K562 (cell line): ENCODE measurements around the gene PM20D1. TPM values are rescaled to one million over a fixed set of nuclear protein-coding genes. Genes with fewer than 3 reads are reported as not detected.
"Not testable (repeated sequence)": the region's sequence is repeated elsewhere in the genome, so short reads cannot be mapped to it uniquely, and the experiment has no call there.

Experiments used
- ATAC-seq: fragments of 200-7000 bp; cut with Tn5 transposase; 3 replicates; pipeline ENCODE4 v1.9.1; 2020; ENCODE audit warnings: moderate library complexity
- BruUV-seq: library from RNA; stranded (reverse); fragments of 400-500 nt; replicated peaks from 2 replicates; lab custom pipeline; 2021; lab: Mats Ljungman, UMichigan
- CTCF ChIA-PET: fragments of 300-600 bp; formaldehyde crosslinking; extraction: SDS; loops from one replicate; lab custom pipeline; 2021; ENCODE audit warnings: low intra/inter-chr PET ratio; lab: Yijun Ruan, JAX
- POLR2A ChIA-PET: fragments of 300-600, 350-650 bp; sonication (Branson Sonifier 250); formaldehyde crosslinking; extraction: SDS; loops from one replicate; lab custom pipeline; 2021; ENCODE audit warnings: antibody characterized with exemption, inconsistent platforms; lab: Yijun Ruan, JAX
- DNase-seq, 4 experiments: peaks; one replicate each; pipeline versions ENCODE4 v3.0.0 to v3.0.0-alpha.2; 2011 to 2018; ENCODE audit warnings: low spot score in 3 of 4, mixed read lengths in 3 of 4; ENCODE audit errors: extremely low read depth in 1 of 4
- FAIRE-seq: peaks from 2 replicates; lab custom pipeline; 2011; peaks lifted over from hg19 to GRCh38; lab: Jason Lieb, UNC
- H2AFZ ChIP-seq: 2 replicates; pipeline ENCODE4 v1.6.0; 2011; ENCODE audit warnings: low read depth, low read length, control low read depth, inconsistent platforms
- H3K27ac ChIP-seq: fragments of 200-600 bp; 3 replicates; pipeline ENCODE4 v1.8.0; 2011; ENCODE audit warnings: low read depth, mild to moderate bottlenecking, control low read depth, inconsistent platforms, low read length, moderate library complexity, mixed read lengths; ENCODE audit errors: extremely low read depth
- H3K27me3 ChIP-seq, 2 experiments: fragments of 300-600 bp in 1 of 2; 2 replicates in 1 of 2; 3 replicates in 1 of 2; pipeline versions ENCODE4 v1.6.0 to v1.8.0; 2011; ENCODE audit warnings: inconsistent platforms in 2 of 2, low read length in 2 of 2, mild to moderate bottlenecking in 1 of 2, mixed read lengths in 1 of 2, moderate library complexity in 1 of 2; ENCODE audit not compliant: control insufficient read depth in 2 of 2, insufficient read depth in 2 of 2
- H3K36me3 ChIP-seq: fragments of 300-600 bp; 3 replicates; pipeline ENCODE4 v1.8.0; 2011; ENCODE audit warnings: mild to moderate bottlenecking, low read length, inconsistent platforms; ENCODE audit not compliant: control insufficient read depth, insufficient read depth
- H3K4me1 ChIP-seq, 2 experiments: fragments of 200-600 bp in 1 of 2; replicated peaks in 1 of 2; 2 replicates in 1 of 2; 3 replicates in 1 of 2; pipeline versions ENCODE4 v1.5.1 to v1.8.0; 2011; ENCODE audit warnings: inconsistent platforms in 2 of 2, low read length in 2 of 2, mild to moderate bottlenecking in 1 of 2, mixed read lengths in 1 of 2, moderate library complexity in 1 of 2; ENCODE audit not compliant: control insufficient read depth in 2 of 2, insufficient read depth in 2 of 2
- H3K4me2 ChIP-seq: 2 replicates; pipeline ENCODE4 v1.6.1; 2011; ENCODE audit warnings: low read length, control low read depth, inconsistent platforms, mixed read lengths; ENCODE audit not compliant: insufficient read depth
- H3K4me3 ChIP-seq: fragments of 200-600 bp; sonication (generic), shearing (Covaris generic); 2 replicates; pipeline ENCODE4 v1.5.1; 2016; ENCODE audit warnings: control low read depth, inconsistent platforms
- H3K79me2 ChIP-seq: fragments of 200-600 bp; 3 replicates; pipeline ENCODE4 v1.8.0; 2011; ENCODE audit warnings: low read length, inconsistent platforms; ENCODE audit not compliant: control insufficient read depth, insufficient read depth
- H3K9ac ChIP-seq, 2 experiments: 2 replicates each; pipeline versions ENCODE4 v1.6.0 to v1.6.1; 2011; ENCODE audit warnings: low read depth in 2 of 2, low read length in 2 of 2, control low read depth in 1 of 2, inconsistent platforms in 1 of 2, mild to moderate bottlenecking in 1 of 2, mixed read lengths in 1 of 2; ENCODE audit not compliant: insufficient read depth in 1 of 2
- H3K9me1 ChIP-seq: one replicate; pipeline ENCODE4 v1.6.0; 2011; ENCODE audit warnings: inconsistent platforms, mild to moderate bottlenecking, low read length, moderate library complexity; ENCODE audit not compliant: control insufficient read depth, insufficient read depth
- H3K9me3 ChIP-seq: replicated peaks from 2 replicates; pipeline ENCODE4 v1.5.1; 2011; ENCODE audit warnings: low read depth, low read length, inconsistent platforms; ENCODE audit not compliant: control insufficient read depth, insufficient read depth
- H4K20me1 ChIP-seq: replicated peaks from 2 replicates; pipeline ENCODE4 v1.6.1; 2011; ENCODE audit warnings: low read length, inconsistent platforms, mixed read lengths; ENCODE audit not compliant: control insufficient read depth, insufficient read depth
- WGBS: fragments of 100-300 bp; shearing (Covaris generic); methylation state at CpG from one replicate; pipeline ENCODE4 v1.1.6; 2016; ENCODE audit warnings: low coverage, mixed read lengths; ENCODE audit not compliant: insufficient coverage; ENCODE audit errors: missing lambda C conversion rate; 5-methylcytosine and 5-hydroxymethylcytosine counted together
- in situ Hi-C: fragments of 300-500 bp; cut with MboI; formaldehyde crosslinking; loops from 4 replicates; pipeline ENCODE4 v1.15.0; 2018; ENCODE audit warnings: inconsistent platforms, mixed read lengths
- intact Hi-C: fragments of 100-400 bp; cut with micrococcal nuclease; formaldehyde crosslinking; loops from 2 replicates; pipeline ENCODE4 v1.14.2; 2022
- polyA plus RNA-seq, 8 experiments: library from polyadenylated mRNA; depleted of rRNA in 4 of 8; stranded (reverse) in 5 of 8; unstranded in 3 of 8; fragments of >200 nt; fragmentation: Nextera tagmentation in 2 of 8; fragmentation: Illumina TruSeq in 1 of 8; extraction: Ambion mirVana in 2 of 8; extraction: Trizol in 1 of 8; gene quantifications; 2 replicates each; pipeline versions ENCODE4 v1.2.1 to v1.2.3, GENCODE V29; 2011 to 2014; ENCODE audit warnings: inconsistent platforms in 1 of 8, missing spikeins in 1 of 8
- total RNA-seq, 7 experiments: library from RNA; depleted of rRNA in 6 of 7; stranded (reverse); fragments of >200 nt in 6 of 7; fragmentation: Illumina TruSeq in 2 of 7; extraction: Trizol in 2 of 7; gene quantifications; 2 replicates each; pipeline versions ENCODE4 v1.2.1 to v1.2.3, GENCODE V29; 2011 to 2021; ENCODE audit warnings: low replicate concordance in 1 of 7

The PM20D1 gene
- total and polyA plus RNA-seq, 9 of the 15 experiments (the other 6 are each of a cell fraction or from before 2014, with no cell fraction given), result not detected

GRCh38 chr1:205892175-205892574 is 42.2 kb upstream of the PM20D1 start:
- H3K27me3 ChIP-seq, H3K36me3 ChIP-seq, POLR2A ChIA-PET, BruUV-seq, intact Hi-C loops, H3K4me1 ChIP-seq, in situ Hi-C loops, H3K4me3 ChIP-seq, H3K9me1 ChIP-seq, FAIRE-seq, H3K27ac ChIP-seq, H3K79me2 ChIP-seq, H3K9ac ChIP-seq, ATAC-seq, H2AFZ ChIP-seq, H4K20me1 ChIP-seq, H3K4me2 ChIP-seq, H3K9me3 ChIP-seq, DNase-seq: not testable (repeated sequence)
- CTCF ChIA-PET, result interaction anchor here (1.0 kb wide), 1 partner anchor 14 kb away, joined by 3 read pairs; no protein-coding TSS in a partner anchor
- WGBS, result 0% methylated on average over 2 of the region's 2 CpGs

DNA sequence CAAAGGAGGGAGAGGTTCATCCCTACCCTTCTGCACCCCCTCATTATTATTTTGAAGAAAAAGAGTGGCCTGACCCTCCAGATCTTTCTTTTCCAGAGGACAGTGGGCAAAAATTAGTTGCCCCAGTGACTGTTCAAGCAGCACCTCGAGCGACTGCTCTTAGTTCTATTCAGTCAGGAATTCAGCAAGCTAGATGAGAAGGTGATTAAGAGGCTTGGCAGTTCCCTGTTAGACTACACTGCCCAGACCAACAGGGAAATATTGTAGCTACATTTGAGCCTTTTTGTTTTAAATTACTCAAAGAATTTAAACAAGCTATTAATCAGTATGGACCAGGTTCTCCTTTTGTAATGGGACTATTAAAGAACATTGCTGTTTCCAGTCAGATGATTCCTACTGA is 41.5 kb upstream of the PM20D1 start:
- not testable (repeated sequence) for FAIRE-seq, H3K79me2 ChIP-seq

GRCh38 chr1:205890631-205891030 is 40.7 kb upstream of the PM20D1 start:
- H2AFZ ChIP-seq, H3K27me3 ChIP-seq, H3K4me1 ChIP-seq, intact Hi-C loops, BruUV-seq, H3K4me3 ChIP-seq, H3K79me2 ChIP-seq, H4K20me1 ChIP-seq, H3K4me2 ChIP-seq, H3K9ac ChIP-seq, H3K9me3 ChIP-seq, DNase-seq, in situ Hi-C loops, H3K9me1 ChIP-seq, FAIRE-seq, H3K36me3 ChIP-seq, ATAC-seq, H3K27ac ChIP-seq, CTCF ChIA-PET: not testable (repeated sequence)
- POLR2A ChIA-PET, result interaction anchor here (0.6 to 1.5 kb wide), 3 partner anchors 17 to 101 kb away, joined by 3 to 4 read pairs (median 3); no protein-coding TSS in a partner anchor
- 0% methylated on average over 3 of the region's 3 CpGs for WGBS

More for the DNA sequence above, 41.5 kb upstream of the PM20D1 start:
- H4K20me1 ChIP-seq, H2AFZ ChIP-seq, H3K4me1 ChIP-seq, DNase-seq, intact Hi-C loops, CTCF ChIA-PET, H3K36me3 ChIP-seq, H3K9ac ChIP-seq, H3K9me3 ChIP-seq, H3K4me2 ChIP-seq, ATAC-seq, H3K27me3 ChIP-seq, H3K4me3 ChIP-seq, BruUV-seq, in situ Hi-C loops, H3K9me1 ChIP-seq, H3K27ac ChIP-seq: not testable (repeated sequence)
- POLR2A ChIA-PET, result interaction anchor here (1.5 kb wide), 1 partner anchor 86 kb away, joined by 3 read pairs; no protein-coding TSS in a partner anchor
- WGBS, result 0% methylated on average over 2 of the region's 2 CpGs

DNA sequence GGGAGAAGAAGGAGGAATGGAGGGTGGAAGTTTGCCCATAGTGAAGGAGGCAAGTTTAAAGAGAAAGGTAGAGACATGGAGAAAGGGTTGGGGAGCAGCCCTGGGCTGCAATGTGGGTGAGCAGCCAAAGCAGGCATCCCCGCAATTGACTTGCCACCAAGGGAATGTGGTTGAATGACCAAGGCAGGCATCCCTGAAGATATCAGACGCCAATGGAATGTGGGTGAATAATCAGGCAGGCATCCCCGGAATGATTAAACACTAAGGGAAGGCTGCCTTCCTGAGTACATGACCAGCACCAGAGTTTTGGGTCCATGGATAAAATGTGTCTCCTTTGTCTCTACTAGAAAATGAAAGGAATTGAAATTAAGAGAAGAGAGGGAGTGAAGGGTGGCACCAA is 39.8 kb upstream of the PM20D1 start:
- POLR2A ChIA-PET, DNase-seq, H3K27ac ChIP-seq, H3K79me2 ChIP-seq, H3K4me3 ChIP-seq, in situ Hi-C loops, H3K4me1 ChIP-seq, H4K20me1 ChIP-seq, H3K27me3 ChIP-seq, H3K9me3 ChIP-seq, H3K9ac ChIP-seq, H3K36me3 ChIP-seq, intact Hi-C loops, H2AFZ ChIP-seq, FAIRE-seq, BruUV-seq, H3K9me1 ChIP-seq, CTCF ChIA-PET, H3K4me2 ChIP-seq, ATAC-seq: not testable (repeated sequence)
- 0% methylated on average over 3 of the region's 3 CpGs for WGBS
